ENCODE results near the gene CBX5.

- TF ChIP-seq EZH2 (IDR thresholded peaks at IDR 0.05), result no peak
- TF ChIP-seq, protein P1, sequence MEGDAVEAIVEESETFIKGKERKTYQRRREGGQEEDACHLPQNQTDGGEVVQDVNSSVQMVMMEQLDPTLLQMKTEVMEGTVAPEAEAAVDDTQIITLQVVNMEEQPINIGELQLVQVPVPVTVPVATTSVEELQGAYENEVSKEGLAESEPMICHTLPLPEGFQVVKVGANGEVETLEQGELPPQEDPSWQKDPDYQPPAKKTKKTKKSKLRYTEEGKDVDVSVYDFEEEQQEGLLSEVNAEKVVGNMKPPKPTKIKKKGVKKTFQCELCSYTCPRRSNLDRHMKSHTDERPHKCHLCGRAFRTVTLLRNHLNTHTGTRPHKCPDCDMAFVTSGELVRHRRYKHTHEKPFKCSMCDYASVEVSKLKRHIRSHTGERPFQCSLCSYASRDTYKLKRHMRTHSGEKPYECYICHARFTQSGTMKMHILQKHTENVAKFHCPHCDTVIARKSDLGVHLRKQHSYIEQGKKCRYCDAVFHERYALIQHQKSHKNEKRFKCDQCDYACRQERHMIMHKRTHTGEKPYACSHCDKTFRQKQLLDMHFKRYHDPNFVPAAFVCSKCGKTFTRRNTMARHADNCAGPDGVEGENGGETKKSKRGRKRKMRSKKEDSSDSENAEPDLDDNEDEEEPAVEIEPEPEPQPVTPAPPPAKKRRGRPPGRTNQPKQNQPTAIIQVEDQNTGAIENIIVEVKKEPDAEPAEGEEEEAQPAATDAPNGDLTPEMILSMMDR (IDR thresholded peaks at IDR 0.05), result no peak
- TF ChIP-seq EZH2phosphoT487 (IDR thresholded peaks at IDR 0.05), result no peak
Measured at GRCh38 chr12:54287261-54288157, 7.6 kb upstream of the CBX5 start.

All from neural progenitor cell (in vitro differentiated cells).